GM12878 (cell line): ENCODE measurements around the gene KBTBD2. TPM values are rescaled to one million over a fixed set of nuclear protein-coding genes. Genes with fewer than 3 reads are reported as not detected.

ENCODE experiments used
- ATAC-seq: fragments of 200-7000 bp; cut with Tn5 transposase; 3 replicates; pipeline ENCODE4 v1.9.1; 2020; ENCODE audit warnings: mild to moderate bottlenecking, moderate library complexity
- BruUV-seq: library from RNA; stranded (reverse); fragments of 400-500 nt; replicated peaks from 2 replicates; lab custom pipeline; 2021; lab: Mats Ljungman, UMichigan
- CTCF ChIA-PET: fragments of 300-600 bp; sonication (Branson Sonifier 250); formaldehyde crosslinking; extraction: SDS; loops from one replicate; lab custom pipeline; 2021; ENCODE audit warnings: inconsistent platforms; lab: Yijun Ruan, JAX
- POLR2A ChIA-PET: fragments of 350-600 bp; formaldehyde crosslinking; extraction: SDS; loops from one replicate; lab custom pipeline; 2021; ENCODE audit warnings: inconsistent platforms; lab: Charles Lee
- RAD21 ChIA-PET: fragments of 300-600 bp; sonication (Branson Sonifier 250); formaldehyde crosslinking; loops from one replicate; lab custom pipeline; 2023; ENCODE audit warnings: antibody characterized with exemption; ENCODE audit not compliant: unreplicated experiment; lab: Charles Lee
- SMC1A ChIA-PET: fragments of 300-600 bp; sonication (Branson Sonifier 250); formaldehyde crosslinking; loops from one replicate; lab custom pipeline; 2023; ENCODE audit not compliant: unreplicated experiment, uncharacterized antibody; lab: Charles Lee
- DNase-seq: peaks from one replicate; pipeline ENCODE4 v3.0.0-alpha.2; 2011; ENCODE audit warnings: low read depth, low spot score
- FAIRE-seq: peaks from 3 replicates; lab custom pipeline; 2011; peaks lifted over from hg19 to GRCh38; lab: Jason Lieb, UNC
- H2AFZ ChIP-seq: 2 replicates; pipeline ENCODE4 v1.6.0; 2011; ENCODE audit warnings: low read depth, low read length, control low read depth; ENCODE audit not compliant: control insufficient read depth
- H3K27ac ChIP-seq: 2 replicates; pipeline ENCODE4 v1.5.1; 2011; ENCODE audit warnings: control low read depth; ENCODE audit not compliant: control insufficient read depth, insufficient read depth
- H3K27me3 ChIP-seq, 2 experiments: replicated peaks in 1 of 2; 2 replicates each; pipeline versions ENCODE4 v1.6.0 to v1.6.1; 2011; ENCODE audit warnings: low read length in 1 of 2; ENCODE audit not compliant: control insufficient read depth in 2 of 2, insufficient read depth in 2 of 2
- H3K36me3 ChIP-seq, 2 experiments: 2 replicates each; pipeline ENCODE4 v1.5.1; 2011; ENCODE audit warnings: low read length in 1 of 2; ENCODE audit not compliant: control insufficient read depth in 2 of 2, insufficient read depth in 2 of 2
- H3K4me1 ChIP-seq: 2 replicates; pipeline ENCODE4 v1.6.1; 2011; ENCODE audit warnings: mild to moderate bottlenecking, low read length, moderate library complexity, mixed read lengths; ENCODE audit not compliant: control insufficient read depth, insufficient read depth
- H3K4me2 ChIP-seq: 2 replicates; pipeline ENCODE4 v1.6.0; 2011; ENCODE audit warnings: control low read depth; ENCODE audit not compliant: control insufficient read depth, insufficient read depth
- H3K4me3 ChIP-seq: fragments of 200-600 bp; sonication (generic); 2 replicates; pipeline ENCODE4 v1.5.1; 2016
- H3K79me2 ChIP-seq: 2 replicates; pipeline ENCODE4 v1.6.0; 2011; ENCODE audit warnings: low read length; ENCODE audit not compliant: control insufficient read depth, insufficient read depth
- H3K9ac ChIP-seq: 2 replicates; pipeline ENCODE4 v1.8.0; 2011; ENCODE audit warnings: low read length, control low read depth, mixed read lengths; ENCODE audit not compliant: control insufficient read depth, insufficient read depth
- H3K9me3 ChIP-seq: replicated peaks from 3 replicates; pipeline ENCODE4 v1.5.1; 2011; ENCODE audit warnings: mild to moderate bottlenecking, low read length; ENCODE audit not compliant: control insufficient read depth, insufficient read depth
- H4K20me1 ChIP-seq: 2 replicates; pipeline ENCODE4 v1.6.0; 2011; ENCODE audit not compliant: control insufficient read depth, insufficient read depth
- CEBPB ChIP-seq, 2 experiments: fragments of 150-350 bp in 1 of 2; IDR thresholded peaks; 2 replicates each; pipeline ENCODE4 v1.6.1; 2012 to 2014; ENCODE audit warnings: low read depth in 2 of 2, low read length in 2 of 2, borderline replicate concordance in 1 of 2, inconsistent platforms in 1 of 2
- IKZF2 ChIP-seq, 2 experiments: fragments of 450-650 bp; IDR thresholded peaks; 2 replicates each; pipeline ENCODE4 v1.6.1; 2017; ENCODE audit warnings: mild to moderate bottlenecking in 2 of 2, moderate library complexity in 2 of 2
- KLF5 ChIP-seq: fragments of 450-650 bp; IDR thresholded peaks from 2 replicates; pipeline ENCODE4 v1.6.1; 2014; ENCODE audit warnings: mild to moderate bottlenecking; ENCODE audit not compliant: partially characterized antibody
- LARP7 ChIP-seq: fragments of 450-650 bp; IDR thresholded peaks from 2 replicates; pipeline ENCODE4 v1.6.1; 2017; ENCODE audit warnings: mild to moderate bottlenecking
- MEF2A ChIP-seq: IDR thresholded peaks from 2 replicates; pipeline ENCODE4 v1.6.1; 2011; ENCODE audit warnings: low read depth, mild to moderate bottlenecking, low read length, moderate library complexity; ENCODE audit not compliant: insufficient read depth
- MEF2B ChIP-seq: fragments of 450-650 bp; IDR thresholded peaks from 2 replicates; pipeline ENCODE4 v1.6.1; 2018; ENCODE audit warnings: mild to moderate bottlenecking, moderate library complexity; ENCODE audit not compliant: partially characterized antibody, poor library complexity, severe bottlenecking
- SIN3A ChIP-seq: IDR thresholded peaks from 2 replicates; pipeline ENCODE4 v1.6.1; 2012; ENCODE audit warnings: low read depth, low read length, improper control_type of control experiment
- ZNF24 ChIP-seq: fragments of 450-650 bp; IDR thresholded peaks from 2 replicates; pipeline ENCODE4 v1.6.1; 2017; ENCODE audit warnings: antibody characterized with exemption, mild to moderate bottlenecking
- ZNF622 ChIP-seq: fragments of 450-650 bp; IDR thresholded peaks from 2 replicates; pipeline ENCODE4 v1.6.1; 2017; ENCODE audit warnings: mild to moderate bottlenecking, inconsistent platforms
- WGBS: methylation state at CpG from one replicate; pipeline ENCODE4 v1.1.6; 2016; ENCODE audit warnings: low lambda C conversion rate; ENCODE audit not compliant: insufficient replicate concordance, insufficient coverage; ENCODE audit errors: missing lambda C conversion rate; 5-methylcytosine and 5-hydroxymethylcytosine counted together
- in situ Hi-C: fragments of 300-500 bp; cut with MboI; formaldehyde crosslinking; loops from 9 replicates; pipeline ENCODE4 v1.14.3; 2018; ENCODE audit warnings: mixed read lengths
- intact Hi-C: fragments of 100-400 bp; cut with micrococcal nuclease; formaldehyde crosslinking; loops from one replicate; pipeline ENCODE4 v1.14.2; 2022; ENCODE audit not compliant: unreplicated experiment
- polyA plus RNA-seq, 11 experiments: library from polyadenylated mRNA; depleted of rRNA in 4 of 11; unstranded in 6 of 11; stranded (reverse) in 5 of 11; fragments of >200 nt; fragmentation: Nextera tagmentation in 4 of 11; fragmentation: Illumina TruSeq in 1 of 11; extraction: Ambion mirVana in 4 of 11; extraction: Trizol in 1 of 11; gene quantifications; 1 replicate in 1 of 11; 2 replicates in 10 of 11; pipeline versions ENCODE4 v1.2.1 to v1.2.3, GENCODE V29; 2011 to 2016; ENCODE audit warnings: inconsistent platforms in 2 of 11, missing spikeins in 2 of 11, low read depth in 1 of 11
- total RNA-seq, 4 experiments: library from RNA; depleted of rRNA in 3 of 4; stranded (reverse); fragments of >200 nt in 3 of 4; fragmentation: Illumina TruSeq in 1 of 4; extraction: Trizol in 1 of 4; gene quantifications; 2 replicates each; pipeline versions ENCODE4 v1.2.1 to v1.2.3, GENCODE V29; 2013 to 2021
- TF ChIP-seq, protein P1 (sequence below): fragments of 450-650 bp; IDR thresholded peaks from 2 replicates; pipeline ENCODE4 v1.6.1; 2016; ENCODE audit warnings: mild to moderate bottlenecking, moderate library complexity, borderline replicate concordance
- TF ChIP-seq, protein P2 (sequence below): fragments of 450-650 bp; formaldehyde crosslinking; IDR thresholded peaks from 2 replicates; pipeline ENCODE4 v1.4.0; 2022; ENCODE audit warnings: mild to moderate bottlenecking, moderate library complexity

KBTBD2 gene
- total and polyA plus RNA-seq, 10 of the 15 experiments (the other 5 are each of a cell fraction or from before 2014, with no cell fraction given), result 8.1 to 22.3 (median 16.2) TPM

DNA sequence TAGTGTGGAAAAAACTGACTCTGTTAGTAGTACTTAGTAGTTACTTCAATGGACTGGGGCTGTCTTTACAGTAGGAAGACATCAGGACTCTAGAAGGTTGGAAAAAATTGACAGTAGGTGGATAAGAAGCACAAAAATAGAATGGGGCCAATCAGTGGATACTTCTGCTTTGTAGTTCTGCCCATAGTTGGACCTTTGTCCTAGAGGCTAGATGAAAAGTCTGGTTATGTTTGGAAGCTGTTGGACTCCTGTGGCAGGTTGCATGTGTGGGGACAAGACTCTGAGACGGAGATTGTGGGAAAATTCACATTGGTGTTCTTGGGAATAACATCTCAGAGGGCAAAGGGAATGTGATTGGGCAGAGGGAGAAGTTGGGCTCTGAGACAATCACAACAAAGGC, 18.6 kb upstream of the KBTBD2 start:
- no peak overlapping the region for H3K27ac ChIP-seq
- ATAC-seq, result no peak
- H3K4me3 ChIP-seq, result no peak overlapping the region
- no peak overlapping the region for H3K9ac ChIP-seq
- in situ Hi-C loops, result no loop called here
- POLR2A ChIA-PET, result no interaction called here
- DNase-seq, result no peak
- no peak overlapping the region for H2AFZ ChIP-seq
- BruUV-seq, result no TSS peak
- 41% methylated on average over 1 of the region's 1 CpG for WGBS
- no peaks in the 10 kb centered on the region for H3K9me3 ChIP-seq
- SMC1A ChIA-PET, result interaction anchor here (1.0 kb wide), 1 partner anchor 10 kb away, joined by 3 read pairs; no protein-coding TSS in a partner anchor
- no peak for FAIRE-seq
- no peak for TF ChIP-seq ZNF24
- TF ChIP-seq SIN3A, result no peak
- no peak for TF ChIP-seq IKZF2 (IDR thresholded peaks at IDR 0.05)
- TF ChIP-seq LARP7, result no peak
- TF ChIP-seq MEF2B, result no peak
- TF ChIP-seq KLF5, result no peak
- no peak for TF ChIP-seq CEBPB (IDR thresholded peaks at IDR 0.05; ENCODE audit: borderline replicate concordance in 1 of 2, low read depth in 2 of 2, low read length in 2 of 2)
- RAD21 ChIA-PET, result no interaction called here
- no peaks in the 10 kb centered on the region for H4K20me1 ChIP-seq
- H3K79me2 ChIP-seq, result no peaks in the 10 kb centered on the region
- H3K4me1 ChIP-seq, result no peaks in the 10 kb centered on the region
- no peaks in the 10 kb centered on the region for H3K27me3 ChIP-seq
- no peaks in the 10 kb centered on the region for H3K36me3 ChIP-seq
- intact Hi-C loops, result no loop called here
- CTCF ChIA-PET, result no interaction called here
- H3K4me2 ChIP-seq, result no peak overlapping the region

DNA sequence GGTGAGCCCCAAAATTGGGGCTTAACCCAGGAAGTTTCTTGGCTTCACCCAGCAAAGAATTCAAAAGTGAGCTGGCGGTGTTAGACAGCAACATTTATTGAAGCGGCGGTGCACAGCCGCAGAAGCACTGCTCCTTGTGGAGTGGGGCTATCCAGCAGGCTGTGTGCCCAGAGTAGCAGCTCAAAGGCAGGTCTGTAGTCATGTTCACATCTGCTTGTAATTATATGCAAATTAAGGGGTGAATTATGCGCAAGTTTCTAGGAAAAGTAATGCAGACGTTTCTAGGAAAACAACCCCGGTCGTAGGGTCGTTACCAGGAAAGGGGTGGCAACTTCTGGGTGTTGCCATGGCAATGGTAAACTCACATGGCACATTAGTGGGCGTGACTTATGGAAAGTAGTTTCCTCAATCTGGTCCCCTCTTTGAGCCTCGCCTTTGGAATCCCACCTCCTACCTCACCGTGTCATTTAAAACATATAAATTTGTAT, 13.7 kb upstream of the KBTBD2 start:
- Histone ChIP-seq H3K4me2 (peak overlapping the region; percentile 33; the same call in 1 of the 2 replicates), H3K79me2 (no peaks in the 10 kb centered on the region), H3K4me1 (no peaks in the 10 kb centered on the region), H3K36me3 (no peaks in the 10 kb centered on the region), H3K9ac (no peak overlapping the region), H3K27ac (no peak overlapping the region), H2AFZ (no peak overlapping the region), H4K20me1 (no peaks in the 10 kb centered on the region), H3K9me3 (no peaks in the 10 kb centered on the region), H3K27me3 (no peaks in the 10 kb centered on the region), H3K4me3 (no peak overlapping the region)
- no peak for DNase-seq
- no peak for ATAC-seq
- POLR2A ChIA-PET, result interaction anchor here (0.7 kb wide), 2 partner anchors 52 to 156 kb away, joined by 4 to 8 read pairs; no protein-coding TSS in a partner anchor
- FAIRE-seq, result no peak
- SMC1A ChIA-PET, result no interaction called here
- no TSS peak for BruUV-seq
- intact Hi-C loops (no loop called here), in situ Hi-C loops (no loop called here)
- RAD21 ChIA-PET, result no interaction called here
- CTCF ChIA-PET, result interaction anchor here (0.6 kb wide), 1 partner anchor 149 kb away, joined by 4 read pairs; no protein-coding TSS in a partner anchor
- WGBS, result under 1% methylated on average over 12 of the region's 12 CpGs
- TF ChIP-seq ZNF622, result no peak
- TF ChIP-seq, protein P1, sequence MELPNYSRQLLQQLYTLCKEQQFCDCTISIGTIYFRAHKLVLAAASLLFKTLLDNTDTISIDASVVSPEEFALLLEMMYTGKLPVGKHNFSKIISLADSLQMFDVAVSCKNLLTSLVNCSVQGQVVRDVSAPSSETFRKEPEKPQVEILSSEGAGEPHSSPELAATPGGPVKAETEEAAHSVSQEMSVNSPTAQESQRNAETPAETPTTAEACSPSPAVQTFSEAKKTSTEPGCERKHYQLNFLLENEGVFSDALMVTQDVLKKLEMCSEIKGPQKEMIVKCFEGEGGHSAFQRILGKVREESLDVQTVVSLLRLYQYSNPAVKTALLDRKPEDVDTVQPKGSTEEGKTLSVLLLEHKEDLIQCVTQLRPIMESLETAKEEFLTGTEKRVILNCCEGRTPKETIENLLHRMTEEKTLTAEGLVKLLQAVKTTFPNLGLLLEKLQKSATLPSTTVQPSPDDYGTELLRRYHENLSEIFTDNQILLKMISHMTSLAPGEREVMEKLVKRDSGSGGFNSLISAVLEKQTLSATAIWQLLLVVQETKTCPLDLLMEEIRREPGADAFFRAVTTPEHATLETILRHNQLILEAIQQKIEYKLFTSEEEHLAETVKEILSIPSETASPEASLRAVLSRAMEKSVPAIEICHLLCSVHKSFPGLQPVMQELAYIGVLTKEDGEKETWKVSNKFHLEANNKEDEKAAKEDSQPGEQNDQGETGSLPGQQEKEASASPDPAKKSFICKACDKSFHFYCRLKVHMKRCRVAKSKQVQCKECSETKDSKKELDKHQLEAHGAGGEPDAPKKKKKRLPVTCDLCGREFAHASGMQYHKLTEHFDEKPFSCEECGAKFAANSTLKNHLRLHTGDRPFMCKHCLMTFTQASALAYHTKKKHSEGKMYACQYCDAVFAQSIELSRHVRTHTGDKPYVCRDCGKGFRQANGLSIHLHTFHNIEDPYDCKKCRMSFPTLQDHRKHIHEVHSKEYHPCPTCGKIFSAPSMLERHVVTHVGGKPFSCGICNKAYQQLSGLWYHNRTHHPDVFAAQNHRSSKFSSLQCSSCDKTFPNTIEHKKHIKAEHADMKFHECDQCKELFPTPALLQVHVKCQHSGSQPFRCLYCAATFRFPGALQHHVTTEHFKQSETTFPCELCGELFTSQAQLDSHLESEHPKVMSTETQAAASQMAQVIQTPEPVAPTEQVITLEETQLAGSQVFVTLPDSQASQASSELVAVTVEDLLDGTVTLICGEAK, result no peak
- TF ChIP-seq, protein P2, sequence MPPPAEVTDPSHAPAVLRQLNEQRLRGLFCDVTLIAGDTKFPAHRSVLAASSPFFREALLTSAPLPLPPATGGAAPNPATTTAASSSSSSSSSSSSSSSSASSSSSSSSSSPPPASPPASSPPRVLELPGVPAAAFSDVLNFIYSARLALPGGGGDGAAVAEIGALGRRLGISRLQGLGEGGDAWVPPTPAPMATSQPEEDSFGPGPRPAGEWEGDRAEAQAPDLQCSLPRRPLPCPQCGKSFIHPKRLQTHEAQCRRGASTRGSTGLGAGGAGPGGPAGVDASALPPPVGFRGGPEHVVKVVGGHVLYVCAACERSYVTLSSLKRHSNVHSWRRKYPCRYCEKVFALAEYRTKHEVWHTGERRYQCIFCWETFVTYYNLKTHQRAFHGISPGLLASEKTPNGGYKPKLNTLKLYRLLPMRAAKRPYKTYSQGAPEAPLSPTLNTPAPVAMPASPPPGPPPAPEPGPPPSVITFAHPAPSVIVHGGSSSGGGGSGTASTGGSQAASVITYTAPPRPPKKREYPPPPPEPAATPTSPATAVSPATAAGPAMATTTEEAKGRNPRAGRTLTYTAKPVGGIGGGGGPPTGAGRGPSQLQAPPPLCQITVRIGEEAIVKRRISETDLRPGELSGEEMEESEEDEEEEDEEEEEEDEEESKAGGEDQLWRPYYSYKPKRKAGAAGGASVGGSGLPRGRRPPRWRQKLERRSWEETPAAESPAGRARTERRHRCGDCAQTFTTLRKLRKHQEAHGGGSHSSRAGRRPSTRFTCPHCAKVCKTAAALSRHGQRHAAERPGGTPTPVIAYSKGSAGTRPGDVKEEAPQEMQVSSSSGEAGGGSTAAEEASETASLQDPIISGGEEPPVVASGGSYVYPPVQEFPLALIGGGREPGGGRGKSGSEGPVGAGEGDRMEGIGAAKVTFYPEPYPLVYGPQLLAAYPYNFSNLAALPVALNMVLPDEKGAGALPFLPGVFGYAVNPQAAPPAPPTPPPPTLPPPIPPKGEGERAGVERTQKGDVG (CRISPR knock-in tag), result no peak
- TF ChIP-seq MEF2A, result no peak
